Sigmoid colon (tissue), 7 donors: ENCODE measurements around the gene TMEFF2. TPM values are rescaled to one million over a fixed set of nuclear protein-coding genes. Genes with fewer than 3 reads are reported as not detected.
A peak's percentile ranks its signal among the peaks of the same experiment; 100 is the strongest.

Experiments used
- DNase-seq: peaks from one replicate; pipeline ENCODE4 v3.0.0-alpha.2; 2019
- H3K27ac ChIP-seq, 4 donors: fragments of 200-600 bp; sonication (generic); one replicate each; pipeline ENCODE4 v1.5.1; 2016 to 2019; ENCODE audit warnings: mild to moderate bottlenecking in 1 of 4
- H3K27me3 ChIP-seq, 3 donors: fragments of 200-600 bp; sonication (generic); one replicate each; pipeline ENCODE4 v1.5.1; 2019; ENCODE audit warnings: mild to moderate bottlenecking in 1 of 3
- H3K36me3 ChIP-seq, 4 donors: fragments of 200-600 bp; sonication (generic); one replicate each; pipeline ENCODE4 v1.5.1; 2016 to 2019
- H3K4me1 ChIP-seq, 4 donors: fragments of 200-600 bp; sonication (generic); one replicate each; pipeline ENCODE4 v1.5.1; 2017 to 2019
- H3K4me3 ChIP-seq, 4 donors: fragments of 200-600 bp; sonication (generic); one replicate each; pipeline ENCODE4 v1.5.1; 2017 to 2019; ENCODE audit warnings: mild to moderate bottlenecking in 2 of 4, moderate library complexity in 1 of 4
- H3K9me3 ChIP-seq, 4 donors: fragments of 200-600 bp in 3 of 4; sonication (generic) in 3 of 4; one replicate each; pipeline versions ENCODE4 v1.5.1 to v1.6.1; 2013 to 2019
- EP300 ChIP-seq, 4 donors: sonication (generic); formaldehyde crosslinking; IDR thresholded peaks; one replicate each; pipeline ENCODE4 v1.6.1; 2017; ENCODE audit warnings: antibody characterized with exemption in 4 of 4
- POLR2A ChIP-seq, 2 donors: fragments of 450-650 bp; IDR thresholded peaks; one replicate each; pipeline ENCODE4 v1.6.1; 2016; ENCODE audit warnings: antibody characterized with exemption in 2 of 2, mild to moderate bottlenecking in 2 of 2, moderate library complexity in 2 of 2
- POLR2AphosphoS5 ChIP-seq, 4 donors: sonication (generic); formaldehyde crosslinking; IDR thresholded peaks; one replicate each; pipeline ENCODE4 v1.6.1; 2017; ENCODE audit warnings: antibody characterized with exemption in 4 of 4
- WGBS, 2 donors: extraction: QIAGEN DNeasy Blood & Tissue Kit; methylation state at CpG; one replicate each; pipeline ENCODE4 v1.1.7; 2013; 5-methylcytosine and 5-hydroxymethylcytosine counted together
- intact Hi-C: fragments of 100-400 bp; cut with DNase I; formaldehyde crosslinking; loops from one replicate; pipeline ENCODE4 v1.15.1; 2023
- polyA plus RNA-seq, 3 donors: library from polyadenylated mRNA; stranded (reverse); fragments of 200-250 nt; gene quantifications; one replicate each; pipeline ENCODE4 v1.2.3, GENCODE V29; 2013
- total RNA-seq, 4 donors: library from RNA; depleted of rRNA; stranded (reverse); fragments of >200 nt; gene quantifications; one replicate each; pipeline ENCODE4 v1.1.0, GENCODE V29; 2016
- TF ChIP-seq, protein P1 (sequence below), 4 experiments: fragments of 450-650 bp in 3 of 4; fragments of 200-600 bp in 1 of 4; IDR thresholded peaks; one replicate each; pipeline ENCODE4 v1.5.1; 2016 to 2019; ENCODE audit warnings: antibody characterized with exemption in 4 of 4, mild to moderate bottlenecking in 3 of 4, moderate library complexity in 2 of 4
- donor health status: healthy with polysubstance abuse.
- donor health status: Bipolar disorder and iron deficiency.
- donor health status: healthy.

Gene TMEFF2
- total and polyA plus RNA-seq, 7 donors: 0.16 to 1.4 (median 0.32) TPM; not detected in 1

DNA sequence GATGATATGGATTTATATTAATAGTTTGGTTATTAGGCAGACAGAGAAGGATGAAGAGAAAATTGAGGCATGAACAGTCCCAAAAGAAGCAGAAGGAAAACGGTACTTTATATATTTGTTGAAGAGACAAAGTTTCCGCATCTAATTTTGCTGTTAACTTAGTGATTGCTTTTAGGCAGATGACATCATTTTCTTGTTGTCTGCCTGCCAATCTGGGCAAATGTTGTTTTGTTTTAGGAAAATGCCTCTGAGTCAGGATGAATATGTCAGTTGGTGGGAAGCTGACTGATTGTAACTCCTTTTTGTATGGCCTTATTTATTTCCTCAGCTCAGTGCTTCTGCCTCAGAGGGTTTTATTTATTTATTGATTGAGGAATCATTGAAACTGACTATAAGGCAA is 295.3 kb downstream of the TMEFF2 start:
- WGBS, 2 donors: 78 to 85% methylated on average over 2 of the region's 2 CpGs
- Histone ChIP-seq H3K27ac (peak overlapping the region in 1 of 4 donors; percentile 44), H3K36me3 (no peaks in the 10 kb centered on the region), H3K4me3 (no peak overlapping the region), H3K27me3 (no peaks in the 10 kb centered on the region), H3K4me1 (peaks cover 0 to 29% (median 21%) of the 10 kb centered on the region in 4 donors), H3K9me3 (no peaks in the 10 kb centered on the region)
- TF ChIP-seq POLR2A (IDR thresholded peaks at IDR 0.05) (no peak), POLR2AphosphoS5 (IDR thresholded peaks at IDR 0.05) (no peak), EP300 (IDR thresholded peaks at IDR 0.05) (no peak)
- TF ChIP-seq, protein P1, sequence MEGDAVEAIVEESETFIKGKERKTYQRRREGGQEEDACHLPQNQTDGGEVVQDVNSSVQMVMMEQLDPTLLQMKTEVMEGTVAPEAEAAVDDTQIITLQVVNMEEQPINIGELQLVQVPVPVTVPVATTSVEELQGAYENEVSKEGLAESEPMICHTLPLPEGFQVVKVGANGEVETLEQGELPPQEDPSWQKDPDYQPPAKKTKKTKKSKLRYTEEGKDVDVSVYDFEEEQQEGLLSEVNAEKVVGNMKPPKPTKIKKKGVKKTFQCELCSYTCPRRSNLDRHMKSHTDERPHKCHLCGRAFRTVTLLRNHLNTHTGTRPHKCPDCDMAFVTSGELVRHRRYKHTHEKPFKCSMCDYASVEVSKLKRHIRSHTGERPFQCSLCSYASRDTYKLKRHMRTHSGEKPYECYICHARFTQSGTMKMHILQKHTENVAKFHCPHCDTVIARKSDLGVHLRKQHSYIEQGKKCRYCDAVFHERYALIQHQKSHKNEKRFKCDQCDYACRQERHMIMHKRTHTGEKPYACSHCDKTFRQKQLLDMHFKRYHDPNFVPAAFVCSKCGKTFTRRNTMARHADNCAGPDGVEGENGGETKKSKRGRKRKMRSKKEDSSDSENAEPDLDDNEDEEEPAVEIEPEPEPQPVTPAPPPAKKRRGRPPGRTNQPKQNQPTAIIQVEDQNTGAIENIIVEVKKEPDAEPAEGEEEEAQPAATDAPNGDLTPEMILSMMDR (IDR thresholded peaks at IDR 0.05): no peak
- no peak for DNase-seq
- intact Hi-C loops: no loop called here
